SH-SY5Y (cell line): ENCODE measurements around the gene AMIGO1.

Experiments used
- GATA2 ChIP-seq: IDR thresholded peaks from 2 replicates; pipeline ENCODE4 v1.6.1; 2011; ENCODE audit warnings: mild to moderate bottlenecking, low read depth, low read length
- GATA3 ChIP-seq: IDR thresholded peaks from 2 replicates; pipeline ENCODE4 v1.6.1; 2011; ENCODE audit warnings: low read depth, mild to moderate bottlenecking, low read length, moderate library complexity

Gene AMIGO1

GRCh38 chr1:109538827-109539555 is 29.5 kb upstream of the AMIGO1 start:
- TF ChIP-seq GATA2 (no peak), GATA3 (no peak)

DNA sequence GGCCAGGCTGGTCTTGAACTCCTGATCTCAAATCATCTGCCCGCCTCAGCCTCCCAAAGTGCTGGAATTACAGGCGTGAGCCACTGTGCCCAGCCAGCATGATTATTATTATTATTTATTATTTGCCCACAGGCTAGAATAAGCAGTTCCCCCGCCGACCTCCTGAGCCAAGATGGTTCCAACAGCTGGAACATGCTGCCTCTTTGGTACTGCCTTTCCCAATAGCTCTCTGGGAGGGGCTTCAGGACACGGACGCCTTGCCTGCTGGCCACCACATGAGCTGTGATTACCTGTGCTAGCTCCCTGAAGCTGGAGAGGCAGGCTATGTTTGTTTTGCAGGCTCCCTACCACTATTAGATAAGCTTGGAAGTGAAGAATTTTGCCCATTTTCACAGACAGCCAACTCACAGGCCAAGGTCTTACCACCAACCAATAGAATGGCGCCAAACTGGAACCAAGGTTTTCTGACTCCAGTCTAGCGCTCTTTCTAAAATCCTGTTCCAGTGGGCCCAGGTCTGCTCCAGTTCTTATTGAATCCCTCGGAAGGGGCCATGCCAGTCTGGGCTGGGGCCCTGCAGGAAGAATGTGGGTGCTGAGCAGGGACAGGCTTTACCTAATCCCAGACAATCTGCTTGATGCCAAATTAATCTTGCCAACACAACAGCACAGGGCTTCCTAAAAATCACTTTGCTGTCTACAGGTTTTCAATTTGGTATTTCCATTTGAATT is 28.1 kb upstream of the AMIGO1 start:
- TF ChIP-seq GATA3 (no peak), GATA2 (no peak)

GRCh38 chr1:109535971-109536491 is 26.5 kb upstream of the AMIGO1 start:
- no peak for TF ChIP-seq GATA3

- TF ChIP-seq GATA2: no peak
- TF ChIP-seq GATA3: no peak
Measured at GRCh38 chr1:109535481-109535880, 26.0 kb upstream of the AMIGO1 start.

DNA sequence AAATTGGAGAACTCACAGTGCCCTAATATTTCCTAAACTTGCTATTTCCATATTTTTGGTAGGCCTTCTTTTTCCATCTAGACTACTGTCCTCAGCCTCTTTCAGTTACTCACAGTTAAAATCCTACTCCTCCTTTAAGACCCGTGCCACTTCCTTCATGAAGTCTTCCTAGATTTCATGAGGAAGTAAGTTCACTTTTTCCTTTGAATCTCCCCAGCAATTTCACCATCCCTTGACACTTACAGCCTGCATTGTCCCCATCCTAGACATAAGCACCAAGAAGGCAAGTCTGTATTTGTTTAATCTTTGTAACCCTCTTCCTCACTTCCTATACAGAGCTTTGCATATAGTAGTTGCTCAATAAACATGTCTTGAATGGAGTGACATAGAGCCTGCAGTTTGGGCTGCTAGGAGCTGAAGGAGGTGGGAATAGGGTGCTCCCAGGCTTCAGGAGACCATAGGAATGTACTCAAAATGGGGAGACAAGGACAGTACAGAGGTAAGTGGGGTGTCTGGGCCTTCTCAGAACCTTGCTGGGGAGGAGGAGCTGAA is 24.9 kb upstream of the AMIGO1 start:
- TF ChIP-seq GATA3: no peak
- no peak for TF ChIP-seq GATA2

DNA sequence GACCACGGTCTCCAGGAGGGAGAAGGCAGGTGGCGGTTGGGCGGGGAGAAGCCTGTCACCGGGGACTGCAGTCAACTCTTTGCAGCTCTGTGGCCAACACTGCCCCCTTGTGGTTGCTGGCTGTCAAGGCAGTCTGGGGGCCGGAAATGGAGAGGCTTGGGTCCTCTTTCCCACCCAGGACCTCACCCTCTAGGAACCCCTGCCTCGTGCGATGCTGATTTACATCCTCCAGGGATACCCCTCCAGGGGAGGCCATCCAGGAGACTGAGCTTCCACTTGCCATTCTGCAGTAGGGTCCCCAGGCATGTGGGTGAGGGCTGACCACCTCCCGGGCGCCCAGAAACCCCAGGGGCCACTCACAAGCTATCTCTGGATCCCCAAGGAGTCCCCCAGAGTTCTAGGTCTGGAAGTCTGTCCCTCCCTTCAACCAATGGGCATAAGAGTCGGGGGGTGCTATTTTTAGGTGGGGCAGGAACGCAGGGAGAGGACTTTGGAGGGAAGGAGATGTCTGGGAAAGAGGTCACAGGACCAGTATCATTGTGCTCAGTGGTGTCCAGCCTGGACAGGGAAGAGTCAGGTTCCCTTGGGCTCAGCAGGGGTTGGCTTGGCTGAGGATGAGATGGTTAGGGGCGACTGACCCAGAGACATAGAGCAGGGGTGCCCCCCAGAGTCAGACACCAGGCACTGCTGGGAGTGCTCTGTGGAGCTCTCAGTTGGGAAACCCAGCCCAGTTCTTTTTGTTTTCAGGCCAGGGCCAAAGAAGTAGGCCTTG is 23.0 kb upstream of the AMIGO1 start:
- TF ChIP-seq GATA3: no peak
- TF ChIP-seq GATA2: no peak

GRCh38 chr1:109531826-109532364 is 22.4 kb upstream of the AMIGO1 start:
- TF ChIP-seq GATA2 (no peak), GATA3 (no peak)

GRCh38 chr1:109531380-109531779 is 21.9 kb upstream of the AMIGO1 start:
- TF ChIP-seq GATA3 (no peak), GATA2 (no peak)

GRCh38 chr1:109530457-109531087 is 21.0 kb upstream of the AMIGO1 start:
- TF ChIP-seq GATA2 (no peak), GATA3 (no peak)

DNA sequence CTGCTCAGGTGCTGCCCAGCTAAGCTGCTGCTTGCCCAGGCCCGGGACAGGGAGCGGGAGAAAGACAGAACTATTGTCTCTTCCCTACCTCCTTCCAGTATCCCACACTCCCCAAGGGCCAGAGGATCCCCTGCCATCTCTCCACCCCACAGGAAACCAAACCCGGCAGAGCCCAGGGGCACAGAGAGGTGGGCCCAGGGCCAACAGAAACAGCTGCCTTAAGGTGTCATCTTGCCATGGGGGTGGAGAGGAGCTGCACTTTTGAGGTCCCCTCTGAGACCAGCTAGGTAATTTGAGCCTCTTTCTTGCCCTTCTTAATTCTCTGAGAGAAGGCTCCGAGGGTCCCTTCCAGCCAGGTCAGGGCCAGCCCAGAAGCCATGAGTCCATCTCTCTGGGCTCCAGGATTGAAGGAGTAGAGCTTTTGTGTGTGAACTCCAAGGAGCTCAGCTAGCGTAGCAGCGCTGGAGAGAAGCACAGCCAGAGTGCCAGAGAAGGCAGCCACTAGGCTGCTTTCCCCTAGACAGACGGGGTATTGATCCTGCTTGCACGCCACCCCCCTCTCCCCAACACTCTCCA is 20.4 kb upstream of the AMIGO1 start:
- TF ChIP-seq GATA2 (no peak), GATA3 (no peak)

DNA sequence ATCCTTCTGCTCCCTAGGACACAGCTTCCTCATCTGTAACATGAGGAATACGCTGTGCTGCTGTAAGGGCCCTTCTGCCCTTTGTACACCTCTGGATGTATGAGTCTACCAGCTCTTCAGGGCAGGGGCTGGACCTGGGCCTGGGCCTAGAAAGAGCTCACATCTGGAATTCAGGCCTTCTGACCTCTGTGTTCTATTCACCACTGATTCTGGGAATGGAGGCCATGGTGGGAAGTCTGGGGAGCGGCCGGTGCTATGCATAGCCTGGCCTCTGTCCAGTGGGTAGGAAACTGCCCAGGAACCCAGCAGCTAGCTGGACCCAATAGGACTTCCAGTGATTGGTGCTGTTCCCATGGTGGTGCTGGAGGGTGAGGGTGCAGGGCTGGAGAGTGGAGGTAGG is 19.2 kb upstream of the AMIGO1 start:
- no peak for TF ChIP-seq GATA2
- TF ChIP-seq GATA3: no peak

DNA sequence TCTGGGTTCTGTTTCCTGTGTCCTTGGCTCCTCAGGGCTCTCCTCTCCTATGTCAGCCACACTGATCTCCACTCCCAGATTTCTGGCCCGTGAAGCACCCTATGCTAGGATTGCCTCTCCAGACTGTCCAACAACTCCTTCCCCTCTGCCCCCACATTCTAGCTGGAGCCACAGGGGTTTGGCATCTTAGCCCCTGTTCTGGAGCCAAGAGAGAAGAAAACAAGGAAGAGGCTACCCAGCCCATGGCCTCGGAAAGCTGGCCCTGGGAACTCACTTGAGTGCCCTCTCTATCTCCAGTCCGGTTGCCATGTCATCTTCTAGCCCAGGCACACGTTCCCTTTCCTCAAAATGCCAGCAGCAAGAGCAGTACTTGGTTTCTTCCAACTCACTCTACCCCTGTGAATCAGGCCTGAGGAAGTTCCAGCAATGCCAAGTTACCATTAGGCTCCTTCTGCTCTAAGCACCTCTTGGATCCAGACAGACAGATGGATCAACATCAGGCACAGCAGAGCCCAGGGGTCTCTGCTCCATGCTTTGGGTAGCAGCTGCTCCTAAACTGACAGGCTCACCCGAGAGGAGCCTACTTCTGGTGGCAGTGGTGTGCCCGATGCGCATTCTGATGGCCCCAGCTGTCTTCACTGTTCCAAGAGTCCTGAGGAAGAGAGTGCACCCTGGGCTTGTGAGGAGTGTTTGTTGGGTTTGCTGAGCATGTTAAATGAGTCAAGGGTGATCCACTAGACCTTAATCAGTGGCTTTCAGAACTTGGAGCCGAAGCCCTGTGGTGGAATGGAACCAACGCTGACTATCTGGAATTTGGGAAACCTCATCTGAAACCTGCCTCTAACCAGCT is 18.5 kb upstream of the AMIGO1 start:
- TF ChIP-seq GATA3: no peak
- no peak for TF ChIP-seq GATA2
